Ishikawa (cell line): ENCODE data around the gene CYBA.

ENCODE experiments used
- CEBPB ChIP-seq: IDR thresholded peaks from 2 replicates; pipeline ENCODE4 v1.6.1; 2012
- CREB1 ChIP-seq: IDR thresholded peaks from 2 replicates; pipeline ENCODE4 v1.6.1; 2012; ENCODE audit warnings: low read depth
- EGR1 ChIP-seq: IDR thresholded peaks from 2 replicates; pipeline ENCODE4 v1.6.1; 2012
- EP300 ChIP-seq: IDR thresholded peaks from 2 replicates; pipeline ENCODE4 v1.6.1; 2012; ENCODE audit warnings: borderline replicate concordance
- FOXM1 ChIP-seq: IDR thresholded peaks from 2 replicates; pipeline ENCODE4 v1.6.1; 2012; ENCODE audit warnings: low read depth, borderline replicate concordance
- MAX ChIP-seq: IDR thresholded peaks from 2 replicates; pipeline ENCODE4 v1.6.1; 2012
- NFIC ChIP-seq: IDR thresholded peaks from 2 replicates; pipeline ENCODE4 v1.6.1; 2012
- RAD21 ChIP-seq: IDR thresholded peaks from 2 replicates; pipeline ENCODE4 v1.6.1; 2012; ENCODE audit warnings: low read depth
- REST ChIP-seq: IDR thresholded peaks from 2 replicates; pipeline ENCODE4 v1.6.1; 2012; ENCODE audit warnings: low read depth, mild to moderate bottlenecking
- TAF1 ChIP-seq: IDR thresholded peaks from 2 replicates; pipeline ENCODE4 v1.6.1; 2012; ENCODE audit warnings: low read depth, mild to moderate bottlenecking
- TCF12 ChIP-seq: IDR thresholded peaks from 2 replicates; pipeline ENCODE4 v1.6.1; 2012; ENCODE audit warnings: low read depth
- TEAD4 ChIP-seq: IDR thresholded peaks from 2 replicates; pipeline ENCODE4 v1.6.1; 2012
- YY1 ChIP-seq: IDR thresholded peaks from 2 replicates; pipeline ENCODE4 v1.6.1; 2012; ENCODE audit warnings: low read depth
- ZBTB7A ChIP-seq: IDR thresholded peaks from 2 replicates; pipeline ENCODE4 v1.6.1; 2012; ENCODE audit warnings: low read depth
- TF ChIP-seq, protein P1 (sequence below): IDR thresholded peaks from 2 replicates; pipeline ENCODE4 v1.6.1; 2012

Gene CYBA

DNA sequence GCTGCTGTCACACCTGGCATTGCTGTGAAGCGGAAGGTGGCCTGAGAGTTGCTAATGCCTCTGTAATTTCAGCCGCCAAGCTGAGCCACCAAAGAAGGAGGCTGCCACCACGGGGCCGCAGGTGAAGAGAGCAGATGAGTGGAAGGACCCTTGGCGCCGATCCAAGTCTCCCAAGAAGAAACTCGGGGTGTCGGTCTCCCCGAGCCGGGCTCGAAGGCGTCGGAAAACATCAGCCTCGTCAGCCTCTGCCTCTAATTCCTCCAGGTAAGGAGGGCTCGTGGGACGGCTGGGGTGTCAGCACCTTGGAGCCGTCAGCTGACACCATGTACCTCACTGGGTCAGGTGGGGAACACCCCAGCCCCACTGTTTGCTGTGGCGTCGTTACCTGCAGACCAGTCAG is 28.7 kb downstream of the CYBA start:
- TF ChIP-seq YY1 = no peak
- TF ChIP-seq, protein P1, sequence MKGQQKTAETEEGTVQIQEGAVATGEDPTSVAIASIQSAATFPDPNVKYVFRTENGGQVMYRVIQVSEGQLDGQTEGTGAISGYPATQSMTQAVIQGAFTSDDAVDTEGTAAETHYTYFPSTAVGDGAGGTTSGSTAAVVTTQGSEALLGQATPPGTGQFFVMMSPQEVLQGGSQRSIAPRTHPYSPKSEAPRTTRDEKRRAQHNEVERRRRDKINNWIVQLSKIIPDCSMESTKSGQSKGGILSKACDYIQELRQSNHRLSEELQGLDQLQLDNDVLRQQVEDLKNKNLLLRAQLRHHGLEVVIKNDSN = no peak
- TF ChIP-seq CREB1 = no peak
- no peak for TF ChIP-seq TAF1
- no peak for TF ChIP-seq FOXM1
- TF ChIP-seq REST = no peak

DNA sequence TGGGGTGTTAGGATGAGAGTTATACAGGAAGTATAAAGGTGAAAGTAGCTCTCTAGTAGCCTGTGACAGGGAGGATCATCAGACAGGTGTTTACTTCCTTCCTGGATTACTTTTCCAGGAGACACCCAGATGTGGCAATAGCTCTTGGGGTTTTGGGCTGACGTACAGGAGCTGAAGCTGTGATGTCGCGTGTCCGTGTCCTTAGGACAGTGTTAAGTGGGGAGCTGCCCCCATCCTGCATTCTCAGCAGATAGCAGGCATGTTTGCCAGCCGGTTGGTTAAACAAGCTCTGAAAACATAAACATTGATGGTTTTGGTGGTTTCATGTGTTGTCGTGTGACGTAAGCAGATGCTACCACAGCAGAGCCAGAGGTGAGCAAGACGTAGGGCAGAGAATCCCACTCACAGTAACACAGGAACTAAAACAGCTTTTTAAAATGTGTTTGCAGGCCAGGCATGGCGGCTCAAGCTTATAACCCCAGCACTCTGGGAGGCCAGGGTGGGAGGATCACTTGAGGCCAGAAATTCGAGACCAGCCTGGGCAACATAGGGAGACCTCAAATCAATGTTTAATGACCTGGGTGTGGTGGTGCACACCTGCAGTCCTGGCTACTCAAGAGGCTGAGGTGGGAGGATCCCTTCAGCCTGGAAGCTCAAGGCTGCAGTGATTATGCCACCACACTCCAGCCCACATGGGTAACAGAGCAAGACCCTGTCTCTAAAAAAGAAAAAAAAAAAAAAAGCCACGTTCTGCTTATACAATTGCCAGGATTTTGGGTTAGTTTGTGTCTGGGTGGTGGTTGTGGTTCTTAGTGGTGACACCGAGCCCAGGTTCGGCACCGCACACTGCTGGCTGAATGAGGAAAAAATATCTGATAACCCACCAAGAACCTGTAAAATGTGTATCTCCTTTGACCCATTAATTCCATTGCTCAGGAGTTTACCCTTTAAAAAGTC is 30.7 kb downstream of the CYBA start:
- TF ChIP-seq REST = no peak
- TF ChIP-seq MAX = no peak
- no peak for TF ChIP-seq EP300
- TF ChIP-seq CEBPB = no peak
- TF ChIP-seq ZBTB7A = no peak
- TF ChIP-seq TEAD4 = no peak
- no peak for TF ChIP-seq YY1
- TF ChIP-seq TAF1 = no peak
- TF ChIP-seq CREB1 = no peak
- no peak for TF ChIP-seq RAD21
- TF ChIP-seq, protein P1 = no peak

DNA sequence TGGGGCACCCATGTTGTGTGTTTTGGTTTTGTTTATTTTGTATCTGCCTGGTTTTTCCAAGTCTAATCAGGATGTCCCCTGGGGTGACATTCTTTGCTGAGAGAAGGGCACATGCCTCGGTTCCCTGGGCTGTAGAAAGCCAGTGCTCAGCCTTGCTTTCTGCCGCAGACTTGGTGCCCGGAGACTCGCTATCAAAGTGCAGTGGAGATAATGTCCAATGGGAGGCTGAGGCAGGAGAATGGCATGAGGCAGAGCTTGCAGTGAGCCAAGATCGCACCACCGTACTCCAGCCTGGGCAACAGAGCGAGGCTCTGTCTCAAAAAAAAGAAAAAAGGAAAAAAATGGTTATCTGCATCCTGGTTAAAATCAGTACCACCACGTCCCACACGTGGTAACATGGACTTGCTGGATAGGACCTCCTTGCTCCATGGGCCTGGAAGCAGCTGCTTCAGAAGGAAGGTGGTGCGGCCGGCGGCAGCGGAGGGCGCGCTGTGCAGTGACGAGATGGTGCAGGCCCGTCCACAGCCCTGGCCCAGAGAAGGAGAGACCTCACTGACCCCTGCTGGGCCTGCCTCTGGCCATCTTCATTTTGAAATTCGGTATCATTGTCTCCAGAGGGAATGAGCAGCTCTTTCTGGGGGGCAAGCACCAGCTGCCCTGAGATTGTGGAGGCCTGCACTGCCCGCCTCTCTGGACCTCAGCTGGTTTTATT is 31.7 kb downstream of the CYBA start:
- TF ChIP-seq TEAD4 = no peak
- no peak for TF ChIP-seq NFIC
- TF ChIP-seq, protein P1 = no peak
- no peak for TF ChIP-seq RAD21

DNA sequence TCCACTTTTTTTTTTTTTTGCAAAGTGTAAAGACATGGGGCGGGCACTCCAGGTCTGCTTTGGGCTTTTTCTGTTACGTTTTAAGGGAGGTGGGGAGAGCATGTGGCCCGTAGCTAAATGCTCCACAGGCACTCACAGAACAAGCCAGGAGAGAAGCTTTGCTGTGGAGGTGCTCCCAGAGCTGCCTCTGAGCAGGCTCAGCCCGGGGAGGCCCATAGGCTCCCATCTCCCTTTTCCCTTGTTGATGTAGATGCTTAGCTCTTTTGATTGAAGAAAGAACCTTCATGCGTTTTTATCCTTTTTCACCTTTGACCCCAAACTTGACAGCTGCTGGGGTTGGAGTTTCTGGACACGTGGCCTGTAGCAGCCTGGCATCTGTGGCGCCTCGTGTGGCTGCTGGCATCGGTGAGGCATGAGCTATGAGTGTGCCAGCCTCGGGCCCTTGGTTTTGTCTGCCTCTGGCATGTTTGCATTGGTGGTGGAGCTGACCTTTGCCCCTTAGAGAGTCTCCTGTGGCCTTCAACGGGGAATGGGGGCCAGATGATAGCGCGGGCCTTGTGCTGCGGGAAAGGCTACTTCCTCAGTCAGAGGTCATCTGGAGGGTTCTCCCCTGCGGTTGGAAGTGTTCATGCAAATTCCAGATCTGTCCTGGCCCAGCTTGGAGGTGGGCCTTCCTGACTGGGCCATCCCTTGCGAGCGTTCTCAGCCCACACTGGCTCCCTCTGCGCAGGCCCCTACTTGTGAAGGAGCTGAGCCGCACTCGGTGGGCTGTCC is 32.5 kb downstream of the CYBA start:
- TF ChIP-seq ZBTB7A = no peak
- no peak for TF ChIP-seq TAF1
- no peak for TF ChIP-seq YY1
- no peak for TF ChIP-seq EGR1
- no peak for TF ChIP-seq EP300
- TF ChIP-seq CREB1 = no peak
- no peak for TF ChIP-seq MAX
- TF ChIP-seq TEAD4 = no peak
- no peak for TF ChIP-seq TCF12
- no peak for TF ChIP-seq FOXM1
- TF ChIP-seq RAD21 = no peak
- no peak for TF ChIP-seq CEBPB
- no peak for TF ChIP-seq REST
- TF ChIP-seq, protein P1 = no peak
- no peak for TF ChIP-seq NFIC
